NCI-H2196 treated with DMSO at 0.1 percent for 48 hours (cell line): Measurements from ENCODE around the gene THADA.

Source experiments
- DNase-seq: peaks from one replicate; lab custom pipeline; 2025; ENCODE audit not compliant: unreplicated experiment; lab: John Stamatoyannopoulos, UW

THADA gene

DNA sequence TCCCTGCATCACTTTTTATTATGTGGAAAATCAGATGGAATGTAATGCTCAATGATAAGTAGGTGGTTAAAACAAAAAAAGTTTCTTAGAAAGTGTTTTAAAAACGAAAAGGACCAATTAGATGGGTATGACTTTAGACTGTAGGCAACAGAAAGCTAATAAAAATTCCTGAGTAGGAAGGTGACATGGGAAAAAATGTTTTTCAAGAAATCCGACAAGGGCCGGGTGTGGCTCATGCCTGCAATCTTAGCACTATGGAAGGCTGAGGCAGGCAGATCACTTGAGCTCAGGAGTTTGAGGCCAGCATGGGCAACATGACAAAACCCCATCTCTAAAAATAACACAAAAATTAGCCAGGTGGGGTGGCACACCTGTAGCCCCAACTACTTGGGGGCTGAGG, 126.1 kb downstream of the THADA start:
- no peak for DNase-seq

DNA sequence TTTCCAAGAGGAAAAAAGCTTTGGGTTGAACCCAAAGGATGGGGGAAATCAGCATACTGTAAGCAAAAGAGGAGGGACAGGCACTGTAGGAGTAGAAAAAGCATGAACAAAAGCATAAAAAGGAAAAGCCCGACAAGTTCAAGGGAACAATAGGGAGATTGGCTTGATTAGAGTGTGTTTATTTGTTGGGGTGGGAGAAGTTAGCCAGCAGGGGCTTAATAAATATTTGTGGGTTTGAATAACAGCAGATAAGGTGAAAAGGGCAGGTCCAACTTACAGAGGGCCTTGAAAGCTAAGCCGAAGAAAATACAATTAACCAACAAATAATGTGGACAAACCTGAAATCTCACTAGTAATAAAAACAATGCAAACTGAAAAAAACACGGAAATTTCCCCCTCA, 126.7 kb downstream of the THADA start:
- DNase-seq = no peak

GRCh38 chr2:43467891-43468290, 127.9 kb downstream of the THADA start:
- no peak for DNase-seq

GRCh38 chr2:43465234-43465633, 130.6 kb downstream of the THADA start:
- no peak for DNase-seq

GRCh38 chr2:43464590-43464989, 131.2 kb downstream of the THADA start:
- no peak for DNase-seq

GRCh38 chr2:43462866-43463641, 132.8 kb downstream of the THADA start:
- DNase-seq = no peak

DNA sequence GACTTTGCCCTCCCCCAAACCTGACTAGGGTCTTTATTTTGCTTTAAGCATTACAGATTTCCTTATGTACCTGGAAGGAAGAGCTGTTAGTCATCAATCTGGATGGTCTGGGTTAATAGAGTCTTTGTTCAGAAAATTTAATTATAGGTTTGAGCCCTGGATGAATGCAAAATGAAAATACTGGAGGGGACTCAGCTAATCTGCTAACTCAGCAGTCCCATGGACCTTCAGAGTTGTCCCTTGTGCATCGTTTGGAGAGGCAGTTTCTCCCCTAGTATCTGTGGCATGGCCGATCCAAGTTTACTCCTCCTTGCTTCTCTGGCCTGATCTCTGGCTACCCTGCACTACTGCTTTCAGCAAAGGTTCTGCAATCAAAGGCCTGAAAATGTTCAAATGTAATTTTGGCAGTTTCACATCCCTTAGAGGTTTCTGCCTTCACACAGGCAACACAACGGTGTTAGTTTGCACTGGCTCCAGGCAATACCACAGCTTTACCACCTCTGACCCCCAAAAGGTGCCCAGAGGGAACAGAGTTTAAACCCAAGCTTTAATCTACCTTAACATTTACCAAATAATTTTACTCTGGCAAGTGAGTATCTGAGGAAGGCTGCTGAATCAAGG, 134.3 kb downstream of the THADA start:
- DNase-seq = no peak

DNA sequence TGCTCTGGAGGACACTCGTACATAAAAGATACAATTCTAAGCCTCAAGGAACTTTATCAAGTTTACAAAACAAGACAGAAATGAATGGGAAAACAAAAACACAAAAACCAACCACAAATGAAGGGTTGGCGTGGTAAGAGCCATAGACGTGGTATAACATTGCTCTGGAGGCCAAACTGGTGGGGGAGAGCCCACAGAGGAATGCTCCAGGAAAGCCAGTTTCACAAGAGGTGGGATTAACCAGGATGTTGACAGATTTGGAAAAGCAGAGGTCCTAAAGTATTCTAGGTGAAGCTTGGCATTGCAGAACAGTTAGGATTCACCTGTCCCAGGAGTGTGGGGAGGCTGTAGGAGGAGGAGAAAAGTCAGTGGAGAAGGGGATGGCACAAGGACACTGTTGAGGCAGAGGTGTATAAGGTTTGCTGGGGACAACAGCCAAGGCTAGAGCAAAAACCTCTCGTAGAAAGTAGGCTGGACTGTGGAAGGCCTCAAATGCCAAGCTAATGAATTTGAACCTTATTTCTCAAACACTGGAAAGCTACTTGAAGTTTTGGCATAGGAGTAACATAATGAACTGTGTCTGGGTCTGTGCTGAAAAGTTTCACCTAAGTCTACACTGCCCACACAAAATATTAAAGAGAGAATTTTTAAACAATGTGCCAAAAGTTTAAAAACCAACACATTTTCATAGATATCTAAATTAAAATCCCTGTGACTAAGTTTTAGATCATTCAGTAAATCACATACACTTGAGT, 135.1 kb downstream of the THADA start:
- DNase-seq = no peak

DNA sequence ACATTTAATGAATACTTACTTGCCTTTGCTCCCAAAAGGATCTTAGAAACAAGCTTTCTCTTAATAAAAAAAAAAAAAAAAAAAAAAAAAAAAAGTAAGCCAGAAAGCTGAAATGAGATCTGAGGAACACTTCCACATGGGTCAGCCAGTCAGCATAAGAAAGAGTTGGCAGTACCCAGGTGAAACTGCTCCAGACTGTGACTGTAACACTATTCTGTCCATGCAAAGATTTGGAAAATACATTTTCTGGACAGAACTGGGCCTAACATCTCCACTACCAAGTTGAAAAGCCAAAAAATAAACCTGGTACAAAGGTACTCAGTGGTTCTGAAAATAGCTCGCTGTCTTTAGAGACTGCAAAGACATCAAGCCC, 135.7 kb downstream of the THADA start:
- no peak for DNase-seq

GRCh38 chr2:43459446-43460173, 136.2 kb downstream of the THADA start:
- DNase-seq = no peak

GRCh38 chr2:43458014-43458628, 137.7 kb downstream of the THADA start:
- DNase-seq = no peak

- no peak for DNase-seq
Observed at GRCh38 chr2:43455731-43456642, 139.9 kb downstream of the THADA start.

- DNase-seq = no peak
Observed at GRCh38 chr2:43455296-43455695, 140.5 kb downstream of the THADA start.

DNA sequence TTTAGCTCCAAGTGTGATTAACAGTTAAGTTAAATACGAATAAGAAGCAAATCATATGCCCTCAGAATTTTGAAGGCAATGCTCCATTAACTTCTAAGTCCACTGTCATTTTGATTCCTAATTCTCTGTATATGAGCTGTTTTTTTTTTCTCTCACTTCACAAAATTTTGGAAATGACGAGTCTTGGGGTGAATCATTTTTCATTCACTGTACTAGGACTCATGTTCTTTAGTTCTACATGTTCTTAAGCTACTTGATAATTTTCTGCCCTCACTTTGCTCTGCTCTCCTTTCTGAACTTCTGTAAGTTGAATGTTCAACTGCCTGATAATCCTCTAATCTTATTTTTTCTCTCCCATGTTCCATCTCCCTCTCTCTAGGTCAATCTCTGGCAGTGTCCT, 141.0 kb downstream of the THADA start:
- DNase-seq = no peak

- DNase-seq = no peak
Observed at GRCh38 chr2:43453179-43454170, 142.4 kb downstream of the THADA start.

GRCh38 chr2:43452318-43452731, 143.5 kb downstream of the THADA start:
- no peak for DNase-seq

DNA sequence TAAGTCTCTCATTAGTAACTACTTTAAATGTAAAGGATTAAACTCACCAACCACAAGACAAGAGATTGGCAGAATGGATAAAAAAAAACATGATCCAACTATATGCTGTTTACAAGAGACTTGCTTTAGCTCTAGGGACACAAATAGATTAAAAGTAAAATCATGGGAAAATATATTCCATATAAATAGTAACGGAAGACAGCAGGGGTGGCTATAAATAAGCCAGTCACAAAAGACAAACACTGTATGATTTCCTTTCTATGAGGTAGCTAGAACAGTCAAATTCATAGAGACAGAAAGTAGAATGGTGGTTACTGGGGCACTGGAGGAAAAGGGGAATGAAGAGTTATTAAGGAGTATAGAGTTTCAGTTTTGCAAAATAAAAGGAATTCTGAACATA, 145.2 kb downstream of the THADA start:
- no peak for DNase-seq

GRCh38 chr2:43448822-43449110, 147.1 kb downstream of the THADA start:
- no peak for DNase-seq
